Ishikawa (cell line): ENCODE measurements around the gene PRR5.

Source experiments
- CEBPB ChIP-seq: IDR thresholded peaks from 2 replicates; pipeline ENCODE4 v1.6.1; 2012
- CREB1 ChIP-seq: IDR thresholded peaks from 2 replicates; pipeline ENCODE4 v1.6.1; 2012; ENCODE audit warnings: low read depth
- EP300 ChIP-seq: IDR thresholded peaks from 2 replicates; pipeline ENCODE4 v1.6.1; 2012; ENCODE audit warnings: borderline replicate concordance
- NFIC ChIP-seq: IDR thresholded peaks from 2 replicates; pipeline ENCODE4 v1.6.1; 2012
- RAD21 ChIP-seq: IDR thresholded peaks from 2 replicates; pipeline ENCODE4 v1.6.1; 2012; ENCODE audit warnings: low read depth
- TAF1 ChIP-seq: IDR thresholded peaks from 2 replicates; pipeline ENCODE4 v1.6.1; 2012; ENCODE audit warnings: low read depth, mild to moderate bottlenecking
- TEAD4 ChIP-seq: IDR thresholded peaks from 2 replicates; pipeline ENCODE4 v1.6.1; 2012
- YY1 ChIP-seq: IDR thresholded peaks from 2 replicates; pipeline ENCODE4 v1.6.1; 2012; ENCODE audit warnings: low read depth
- ZBTB7A ChIP-seq: IDR thresholded peaks from 2 replicates; pipeline ENCODE4 v1.6.1; 2012; ENCODE audit warnings: low read depth
- TF ChIP-seq, protein P1 (sequence below): IDR thresholded peaks from 2 replicates; pipeline ENCODE4 v1.6.1; 2012; ENCODE audit warnings: low read depth, mild to moderate bottlenecking
- TF ChIP-seq, protein P2 (sequence below): IDR thresholded peaks from 2 replicates; pipeline ENCODE4 v1.6.1; 2012
- TF ChIP-seq, protein P3 (sequence below): IDR thresholded peaks from 2 replicates; pipeline ENCODE4 v1.6.1; 2012

DNA sequence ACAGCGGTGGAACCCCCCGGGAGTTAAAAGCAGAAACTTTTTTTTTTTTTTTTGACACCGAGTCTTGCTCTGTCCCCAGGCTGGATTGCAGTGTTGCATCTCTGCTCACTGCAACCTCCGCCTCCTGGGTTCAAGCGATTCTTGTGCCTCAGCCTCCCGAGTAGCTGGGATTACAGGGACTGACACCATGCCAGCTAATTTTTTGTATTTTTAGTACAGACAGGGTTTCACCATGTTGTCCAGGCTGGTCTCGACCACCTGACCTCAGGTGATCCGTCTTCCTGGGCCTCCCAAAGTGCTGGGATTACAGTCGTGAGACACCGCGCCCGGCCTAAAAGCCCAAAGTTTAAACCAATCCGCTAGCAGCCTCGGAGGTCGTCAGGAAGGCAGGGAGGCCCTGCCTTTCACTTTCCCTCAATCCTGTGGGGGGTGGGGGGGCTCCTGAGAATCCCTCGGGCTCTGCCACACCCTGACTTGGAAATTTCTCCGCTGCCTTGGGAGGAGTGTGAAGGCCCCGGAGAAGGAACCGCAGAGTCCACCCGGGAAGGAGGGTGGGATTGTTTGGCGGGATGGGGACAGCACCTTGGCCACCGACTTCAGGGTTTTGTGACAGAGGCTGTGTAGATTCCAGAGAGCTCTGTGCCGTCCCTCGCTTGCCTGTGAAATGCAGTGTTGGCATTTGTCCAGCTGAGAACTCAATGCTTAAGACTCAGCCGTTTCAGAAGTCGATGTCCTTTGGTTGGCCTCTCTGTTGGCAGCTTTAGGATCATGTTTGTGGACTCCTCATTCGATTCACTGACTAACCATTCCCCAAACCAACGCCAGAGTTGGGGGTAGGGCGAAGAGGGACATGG is 51.4 kb downstream of the PRR5 start:
- no peak for TF ChIP-seq TAF1
- TF ChIP-seq, protein P1, sequence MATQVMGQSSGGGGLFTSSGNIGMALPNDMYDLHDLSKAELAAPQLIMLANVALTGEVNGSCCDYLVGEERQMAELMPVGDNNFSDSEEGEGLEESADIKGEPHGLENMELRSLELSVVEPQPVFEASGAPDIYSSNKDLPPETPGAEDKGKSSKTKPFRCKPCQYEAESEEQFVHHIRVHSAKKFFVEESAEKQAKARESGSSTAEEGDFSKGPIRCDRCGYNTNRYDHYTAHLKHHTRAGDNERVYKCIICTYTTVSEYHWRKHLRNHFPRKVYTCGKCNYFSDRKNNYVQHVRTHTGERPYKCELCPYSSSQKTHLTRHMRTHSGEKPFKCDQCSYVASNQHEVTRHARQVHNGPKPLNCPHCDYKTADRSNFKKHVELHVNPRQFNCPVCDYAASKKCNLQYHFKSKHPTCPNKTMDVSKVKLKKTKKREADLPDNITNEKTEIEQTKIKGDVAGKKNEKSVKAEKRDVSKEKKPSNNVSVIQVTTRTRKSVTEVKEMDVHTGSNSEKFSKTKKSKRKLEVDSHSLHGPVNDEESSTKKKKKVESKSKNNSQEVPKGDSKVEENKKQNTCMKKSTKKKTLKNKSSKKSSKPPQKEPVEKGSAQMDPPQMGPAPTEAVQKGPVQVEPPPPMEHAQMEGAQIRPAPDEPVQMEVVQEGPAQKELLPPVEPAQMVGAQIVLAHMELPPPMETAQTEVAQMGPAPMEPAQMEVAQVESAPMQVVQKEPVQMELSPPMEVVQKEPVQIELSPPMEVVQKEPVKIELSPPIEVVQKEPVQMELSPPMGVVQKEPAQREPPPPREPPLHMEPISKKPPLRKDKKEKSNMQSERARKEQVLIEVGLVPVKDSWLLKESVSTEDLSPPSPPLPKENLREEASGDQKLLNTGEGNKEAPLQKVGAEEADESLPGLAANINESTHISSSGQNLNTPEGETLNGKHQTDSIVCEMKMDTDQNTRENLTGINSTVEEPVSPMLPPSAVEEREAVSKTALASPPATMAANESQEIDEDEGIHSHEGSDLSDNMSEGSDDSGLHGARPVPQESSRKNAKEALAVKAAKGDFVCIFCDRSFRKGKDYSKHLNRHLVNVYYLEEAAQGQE: no peak
- TF ChIP-seq, protein P2, sequence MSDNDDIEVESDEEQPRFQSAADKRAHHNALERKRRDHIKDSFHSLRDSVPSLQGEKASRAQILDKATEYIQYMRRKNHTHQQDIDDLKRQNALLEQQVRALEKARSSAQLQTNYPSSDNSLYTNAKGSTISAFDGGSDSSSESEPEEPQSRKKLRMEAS: peak; percentile 24; the same call in 1 of the 2 replicates
- TF ChIP-seq CEBPB: no peak
- TF ChIP-seq TEAD4: peak; percentile 27; the same call in 1 of the 2 replicates
- TF ChIP-seq YY1: no peak
- no peak for TF ChIP-seq EP300
- TF ChIP-seq RAD21: no peak
- TF ChIP-seq, protein P3, sequence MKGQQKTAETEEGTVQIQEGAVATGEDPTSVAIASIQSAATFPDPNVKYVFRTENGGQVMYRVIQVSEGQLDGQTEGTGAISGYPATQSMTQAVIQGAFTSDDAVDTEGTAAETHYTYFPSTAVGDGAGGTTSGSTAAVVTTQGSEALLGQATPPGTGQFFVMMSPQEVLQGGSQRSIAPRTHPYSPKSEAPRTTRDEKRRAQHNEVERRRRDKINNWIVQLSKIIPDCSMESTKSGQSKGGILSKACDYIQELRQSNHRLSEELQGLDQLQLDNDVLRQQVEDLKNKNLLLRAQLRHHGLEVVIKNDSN: no peak
- TF ChIP-seq NFIC: peak; percentile 76
- TF ChIP-seq ZBTB7A: no peak
- no peak for TF ChIP-seq CREB1
